ENCODE data around the gene CYP27C1. TPM values are rescaled to one million over a fixed set of nuclear protein-coding genes. Genes with fewer than 3 reads are reported as not detected.

CYP27C1 gene
- total RNA-seq, 1 donor from 2014 or later: not detected

DNA sequence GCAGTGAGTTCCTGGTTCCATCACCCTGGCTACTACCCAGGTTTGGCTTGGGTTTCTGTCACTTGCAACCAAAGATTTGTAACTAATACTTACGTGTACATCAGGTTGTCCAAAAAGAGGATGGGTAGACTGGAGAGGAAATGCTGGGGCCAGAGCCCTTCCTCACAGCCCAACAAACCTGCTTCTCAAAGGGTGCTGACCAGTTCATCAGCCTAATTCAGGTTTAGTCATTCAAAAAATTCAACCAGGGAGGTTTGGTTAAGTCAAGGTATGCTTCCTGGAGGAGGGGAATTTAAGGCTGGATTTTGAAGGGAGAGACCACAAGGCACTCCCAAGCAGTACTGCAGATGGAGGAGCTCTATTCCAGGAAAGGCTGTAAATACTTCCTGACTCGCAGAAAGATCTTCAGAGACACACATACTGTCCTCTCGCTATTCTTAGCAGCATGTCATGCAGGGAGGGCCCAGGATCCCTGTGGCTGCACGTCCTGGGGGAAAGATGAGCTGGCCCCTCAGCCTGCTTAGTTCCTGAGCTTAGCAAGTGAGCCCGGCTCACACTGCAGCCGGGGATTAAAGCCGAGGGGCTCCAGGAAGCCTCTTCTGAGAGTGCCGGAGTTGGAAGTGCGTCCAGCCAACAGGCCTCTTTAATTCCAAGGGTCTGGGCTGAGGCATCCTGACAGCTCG, 73.1 kb downstream of the CYP27C1 start:
- Histone ChIP-seq H3K4me1 (no peaks in the 10 kb centered on the region), H3K4me3 (no peak overlapping the region), H3K9me3 (no peaks in the 10 kb centered on the region), H3K27ac (no peak overlapping the region), H3K27me3 (no peaks in the 10 kb centered on the region), H3K36me3 (no peaks in the 10 kb centered on the region)
- no peak for DNase-seq
- TF ChIP-seq, protein P1, sequence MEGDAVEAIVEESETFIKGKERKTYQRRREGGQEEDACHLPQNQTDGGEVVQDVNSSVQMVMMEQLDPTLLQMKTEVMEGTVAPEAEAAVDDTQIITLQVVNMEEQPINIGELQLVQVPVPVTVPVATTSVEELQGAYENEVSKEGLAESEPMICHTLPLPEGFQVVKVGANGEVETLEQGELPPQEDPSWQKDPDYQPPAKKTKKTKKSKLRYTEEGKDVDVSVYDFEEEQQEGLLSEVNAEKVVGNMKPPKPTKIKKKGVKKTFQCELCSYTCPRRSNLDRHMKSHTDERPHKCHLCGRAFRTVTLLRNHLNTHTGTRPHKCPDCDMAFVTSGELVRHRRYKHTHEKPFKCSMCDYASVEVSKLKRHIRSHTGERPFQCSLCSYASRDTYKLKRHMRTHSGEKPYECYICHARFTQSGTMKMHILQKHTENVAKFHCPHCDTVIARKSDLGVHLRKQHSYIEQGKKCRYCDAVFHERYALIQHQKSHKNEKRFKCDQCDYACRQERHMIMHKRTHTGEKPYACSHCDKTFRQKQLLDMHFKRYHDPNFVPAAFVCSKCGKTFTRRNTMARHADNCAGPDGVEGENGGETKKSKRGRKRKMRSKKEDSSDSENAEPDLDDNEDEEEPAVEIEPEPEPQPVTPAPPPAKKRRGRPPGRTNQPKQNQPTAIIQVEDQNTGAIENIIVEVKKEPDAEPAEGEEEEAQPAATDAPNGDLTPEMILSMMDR (IDR thresholded peaks at IDR 0.05): no peak
- ATAC-seq: no peak
- intact Hi-C loops (cut with DNase I): no loop called here

DNA sequence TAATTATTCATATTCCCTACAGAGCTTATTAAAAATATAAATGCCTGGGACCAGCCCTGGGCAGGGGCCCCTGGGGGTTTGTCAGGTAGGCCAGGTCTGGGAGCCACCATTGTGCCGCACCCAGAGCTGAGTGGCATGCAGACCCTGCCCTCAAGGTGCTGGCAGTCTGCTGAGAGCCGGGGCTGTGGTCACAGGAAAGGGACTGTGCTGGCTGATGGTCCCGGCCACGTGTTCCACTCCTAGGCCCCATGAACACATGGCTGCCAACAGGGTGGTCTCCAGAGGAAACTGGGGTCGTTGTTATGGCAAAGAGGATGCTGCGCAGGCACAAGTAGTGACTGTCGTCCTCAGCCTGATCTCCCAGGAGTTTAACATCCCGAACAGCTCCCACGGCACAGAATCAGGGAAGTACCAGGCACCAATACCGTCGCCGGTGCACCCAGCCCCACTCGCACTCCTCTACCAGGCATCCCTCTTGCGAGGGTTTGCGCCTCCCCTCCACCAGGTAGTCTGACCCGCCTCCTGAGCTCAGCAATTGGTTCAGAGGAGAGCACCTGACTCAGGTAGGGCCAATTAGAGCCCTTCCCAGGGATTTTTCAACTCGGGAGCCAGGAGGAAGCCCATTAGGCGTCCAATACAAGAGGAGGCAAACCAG, 73.9 kb downstream of the CYP27C1 start:
- no peaks in the 10 kb centered on the region for H3K9me3 ChIP-seq
- ATAC-seq: peak; percentile 22
- H3K4me1 ChIP-seq: no peaks in the 10 kb centered on the region
- TF ChIP-seq, protein P1 (IDR thresholded peaks at IDR 0.05): no peak
- H3K27ac ChIP-seq: no peak overlapping the region
- no peaks in the 10 kb centered on the region for H3K27me3 ChIP-seq
- intact Hi-C loops (cut with DNase I): no loop called here
- H3K4me3 ChIP-seq: no peak overlapping the region
- DNase-seq: no peak
- no peaks in the 10 kb centered on the region for H3K36me3 ChIP-seq

DNA sequence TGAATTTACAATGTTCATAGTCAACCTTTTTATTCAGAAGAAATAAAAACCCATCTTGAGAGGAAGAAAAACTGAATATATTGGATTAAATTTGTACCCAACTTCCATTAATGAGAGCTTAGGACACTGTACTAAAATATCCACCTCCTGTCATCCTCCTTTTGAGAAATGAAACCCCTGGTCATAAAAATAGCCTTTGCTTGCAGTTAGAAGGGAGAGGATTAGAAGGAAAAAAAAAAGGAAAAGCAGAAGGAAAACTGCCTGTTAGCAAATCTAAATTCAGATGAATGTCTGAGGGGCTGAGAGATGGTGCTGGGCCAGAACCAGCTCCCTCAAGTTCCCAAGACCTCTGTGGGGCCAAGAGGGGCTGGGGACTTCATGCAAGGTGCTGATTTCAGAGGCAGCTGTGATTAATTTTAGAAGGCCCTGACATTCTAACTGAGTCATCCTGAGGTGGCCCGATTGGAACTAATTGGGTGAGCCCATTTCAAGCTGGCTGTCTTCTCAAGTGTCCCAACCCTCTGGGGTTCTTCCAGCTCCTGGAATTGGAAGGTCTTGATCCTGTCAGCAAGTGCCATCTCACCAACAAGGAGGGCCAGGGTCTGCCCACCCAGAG, 74.7 kb downstream of the CYP27C1 start:
- intact Hi-C loops (cut with DNase I): no loop called here
- no peak for DNase-seq
- no peak overlapping the region for H3K27ac ChIP-seq

DNA sequence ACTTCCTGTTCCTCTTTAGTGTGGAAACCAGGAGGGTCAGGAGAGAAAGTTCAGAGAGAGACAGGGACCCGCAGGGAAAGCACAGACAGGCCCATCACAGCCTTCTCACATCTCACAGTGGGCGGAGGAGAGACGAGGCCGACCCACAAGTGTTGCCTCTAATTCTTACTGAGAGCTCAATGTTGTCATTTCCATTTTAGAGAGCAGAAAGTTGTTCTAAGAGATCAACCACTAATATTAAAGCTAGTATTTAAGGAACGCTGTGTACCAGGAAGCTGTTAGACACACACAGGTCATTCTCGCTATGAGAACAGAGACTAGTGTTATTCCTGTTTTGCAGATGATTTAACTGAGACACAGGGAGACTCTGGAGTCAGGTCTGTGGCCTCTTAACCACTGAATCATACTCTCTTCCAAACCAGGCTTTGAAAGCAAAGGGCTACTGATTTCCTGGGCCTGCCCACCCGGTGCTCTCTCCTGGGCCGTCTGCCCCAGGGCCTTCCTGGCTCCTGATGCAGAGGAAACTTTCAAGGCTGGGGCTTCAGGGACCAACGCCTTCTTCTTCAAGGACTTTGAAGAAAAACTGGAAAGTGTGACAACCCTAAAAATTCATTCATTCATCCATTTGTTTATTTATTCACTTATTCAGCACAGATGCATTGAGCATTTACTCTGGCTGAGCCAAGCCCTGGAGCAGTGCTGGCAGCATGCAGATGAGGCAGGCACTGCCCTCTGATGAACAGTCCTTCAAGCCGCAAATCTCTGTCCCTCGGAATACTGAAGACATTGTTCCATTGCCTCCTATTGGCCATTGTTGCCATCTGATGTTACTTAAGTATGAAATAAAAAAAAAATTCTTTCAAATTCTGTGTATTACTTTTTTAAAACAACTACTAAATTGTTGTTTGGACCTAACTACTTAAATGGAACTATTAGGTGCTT, 76.0 kb downstream of the CYP27C1 start:
- Histone ChIP-seq H3K27ac (no peak overlapping the region), H3K4me3 (no peak overlapping the region), H3K4me1 (no peaks in the 10 kb centered on the region), H3K27me3 (no peaks in the 10 kb centered on the region), H3K9me3 (no peaks in the 10 kb centered on the region), H3K36me3 (no peaks in the 10 kb centered on the region)
- intact Hi-C loops (cut with DNase I): no loop called here
- DNase-seq: no peak
- peak; percentile 43 for ATAC-seq
- TF ChIP-seq, protein P1 (IDR thresholded peaks at IDR 0.05): no peak

More for the DNA sequence above, 74.7 kb downstream of the CYP27C1 start:
- H3K36me3 ChIP-seq: no peaks in the 10 kb centered on the region
- no peak for ATAC-seq
- no peaks in the 10 kb centered on the region for H3K4me1 ChIP-seq
- no peaks in the 10 kb centered on the region for H3K27me3 ChIP-seq
- no peak overlapping the region for H3K4me3 ChIP-seq
- H3K9me3 ChIP-seq: no peaks in the 10 kb centered on the region
- TF ChIP-seq, protein P1 (IDR thresholded peaks at IDR 0.05): no peak
